ENCODE results near the gene ZBTB16.

- TF ChIP-seq POLR2A (IDR thresholded peaks at IDR 0.05) (no peak), CTCF (IDR thresholded peaks at IDR 0.05) (no peak)
Observed at GRCh38 chr11:114263513-114264170, 204.1 kb downstream of the ZBTB16 start.

Data from esophagus squamous epithelium (tissue), 4 donors.